GM18909 (cell line): Measurements from ENCODE around the gene DMBT1.
"Not testable (repeated sequence)": the region's sequence is repeated elsewhere in the genome, so short reads cannot be mapped to it uniquely, and the experiment has no call there.

ENCODE experiments used
- ATAC-seq: cut with Tn5 transposase; IDR thresholded peaks from one replicate; pipeline ENCODE4 v1.9.1; 2021; ENCODE audit warnings: mild to moderate bottlenecking; ENCODE audit not compliant: unreplicated experiment, poor library complexity

Gene DMBT1

DNA sequence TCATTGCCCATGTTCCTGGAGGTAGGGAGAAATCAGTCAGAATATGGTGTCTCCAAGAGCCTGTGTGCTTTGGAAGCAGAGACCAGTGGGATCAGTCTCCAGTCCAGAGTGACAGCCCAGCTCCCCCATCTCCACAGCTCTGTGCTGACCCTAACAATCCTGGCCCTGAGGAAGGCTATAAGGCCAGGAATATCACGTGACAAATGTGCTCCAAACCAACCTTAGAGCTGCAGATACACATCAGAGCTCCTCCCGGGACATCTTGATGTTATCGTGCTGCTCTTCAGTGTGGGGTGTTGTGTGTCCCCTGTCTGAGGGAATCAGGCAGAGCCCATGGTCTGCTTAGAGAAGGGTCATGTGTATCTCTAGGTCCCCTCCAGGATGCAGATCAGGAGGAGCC lies 15.2 kb downstream of the DMBT1 start:
- ATAC-seq, result no peak

DNA sequence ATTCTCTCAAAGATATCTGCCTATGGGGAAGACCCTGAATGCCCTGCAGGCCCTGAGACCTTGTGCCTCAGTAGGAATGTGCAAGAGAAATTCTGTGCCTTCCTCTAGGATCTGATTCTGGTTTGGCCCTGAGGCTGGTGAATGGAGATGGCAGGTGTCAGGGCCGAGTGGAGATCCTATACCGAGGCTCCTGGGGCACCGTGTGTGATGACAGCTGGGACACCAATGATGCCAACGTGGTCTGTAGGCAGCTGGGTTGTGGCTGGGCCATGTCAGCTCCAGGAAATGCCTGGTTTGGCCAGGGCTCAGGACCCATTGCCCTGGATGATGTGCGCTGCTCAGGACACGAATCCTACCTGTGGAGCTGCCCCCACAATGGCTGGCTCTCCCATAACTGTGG lies 15.7 kb downstream of the DMBT1 start:
- ATAC-seq, result no peak

DNA sequence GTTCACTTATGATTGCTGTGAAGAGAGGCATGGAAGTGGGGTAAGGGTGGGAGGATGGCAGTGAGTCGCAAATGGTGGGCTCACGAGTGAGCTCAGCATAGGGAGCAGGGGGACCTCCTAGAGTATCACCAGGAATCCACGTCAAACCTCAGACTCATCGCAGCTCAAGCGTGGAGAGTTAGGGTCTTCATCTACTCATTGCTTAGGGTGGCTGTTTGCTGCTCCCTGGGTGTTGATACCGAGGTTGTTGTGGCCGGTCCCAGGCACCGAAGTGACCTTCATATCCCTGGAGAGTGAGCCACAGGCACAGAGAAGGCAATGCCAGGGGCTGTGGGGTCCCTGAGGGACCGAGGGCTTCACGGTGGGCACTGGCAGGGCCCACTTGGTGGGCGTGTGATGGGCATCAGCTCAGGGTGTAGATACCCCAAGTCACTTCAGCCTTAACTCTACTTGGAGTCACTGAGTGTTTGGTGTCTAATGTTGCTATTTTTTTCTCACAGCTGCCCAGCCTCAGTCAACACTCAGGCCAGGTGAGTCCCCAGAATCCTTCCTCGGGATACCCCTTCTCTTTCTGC lies 16.8 kb downstream of the DMBT1 start:
- no peak for ATAC-seq

DNA sequence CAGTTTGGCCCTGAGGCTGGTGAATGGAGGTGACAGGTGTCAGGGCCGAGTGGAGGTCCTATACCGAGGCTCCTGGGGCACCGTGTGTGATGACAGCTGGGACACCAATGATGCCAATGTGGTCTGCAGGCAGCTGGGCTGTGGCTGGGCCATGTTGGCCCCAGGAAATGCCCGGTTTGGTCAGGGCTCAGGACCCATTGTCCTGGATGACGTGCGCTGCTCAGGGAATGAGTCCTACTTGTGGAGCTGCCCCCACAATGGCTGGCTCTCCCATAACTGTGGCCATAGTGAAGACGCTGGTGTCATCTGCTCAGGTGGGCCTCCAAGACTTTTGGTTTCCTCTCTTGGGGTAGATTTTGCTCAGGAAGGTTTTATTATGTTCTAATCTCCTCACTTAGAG lies 25.5 kb downstream of the DMBT1 start:
- not testable (repeated sequence) for ATAC-seq

DNA sequence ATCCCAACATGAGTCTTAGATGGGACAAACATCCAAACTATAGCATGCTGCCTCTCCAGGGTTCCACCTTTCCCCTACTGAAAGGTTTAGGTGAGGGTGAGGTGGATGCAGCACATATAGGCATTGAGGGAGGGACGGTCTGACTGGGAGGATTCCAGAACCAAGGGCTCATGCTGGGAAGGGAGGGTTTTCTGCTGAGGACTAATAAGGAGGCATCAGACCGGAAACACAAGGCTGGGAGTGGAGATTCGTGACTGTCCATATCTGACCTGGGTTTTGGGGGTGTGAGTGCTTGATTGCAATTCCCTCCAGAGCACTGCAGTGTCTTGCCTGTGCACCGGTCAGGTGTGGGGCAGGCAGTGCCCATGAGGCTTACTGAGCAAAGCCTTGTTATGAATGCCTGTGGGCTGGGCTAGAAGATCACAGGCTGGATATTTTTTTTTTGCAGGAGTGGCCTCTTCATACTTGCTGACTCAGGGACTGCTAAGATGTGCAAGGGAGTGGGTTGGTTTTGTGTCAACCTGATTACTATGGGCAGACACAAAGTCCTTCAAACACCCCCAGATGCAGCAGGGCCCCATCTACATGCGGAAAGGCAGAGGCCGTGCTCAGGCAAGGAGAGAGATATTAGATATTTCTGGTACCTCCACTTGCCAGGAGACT lies 26.7 kb downstream of the DMBT1 start:
- no peak for ATAC-seq

DNA sequence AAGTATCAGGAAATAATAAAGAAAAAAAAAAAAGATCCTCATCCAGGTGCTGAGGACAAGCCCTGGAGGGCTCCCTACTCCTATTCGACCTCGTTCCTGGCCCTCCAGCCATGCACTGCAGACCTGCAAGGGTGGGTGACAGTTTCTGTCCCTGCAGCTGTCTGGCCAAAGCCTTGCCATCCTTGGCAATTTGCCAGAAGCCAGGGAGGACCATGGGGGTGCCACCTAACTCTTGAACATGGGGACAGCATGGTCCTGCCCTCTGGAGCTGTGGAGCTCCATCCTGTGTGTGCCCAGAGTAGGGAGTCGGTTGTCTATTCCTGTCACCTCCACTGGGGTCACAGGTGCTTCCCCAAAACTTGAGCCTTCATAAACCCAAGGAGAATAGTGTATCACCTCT lies 27.8 kb downstream of the DMBT1 start:
- no peak for ATAC-seq

DNA sequence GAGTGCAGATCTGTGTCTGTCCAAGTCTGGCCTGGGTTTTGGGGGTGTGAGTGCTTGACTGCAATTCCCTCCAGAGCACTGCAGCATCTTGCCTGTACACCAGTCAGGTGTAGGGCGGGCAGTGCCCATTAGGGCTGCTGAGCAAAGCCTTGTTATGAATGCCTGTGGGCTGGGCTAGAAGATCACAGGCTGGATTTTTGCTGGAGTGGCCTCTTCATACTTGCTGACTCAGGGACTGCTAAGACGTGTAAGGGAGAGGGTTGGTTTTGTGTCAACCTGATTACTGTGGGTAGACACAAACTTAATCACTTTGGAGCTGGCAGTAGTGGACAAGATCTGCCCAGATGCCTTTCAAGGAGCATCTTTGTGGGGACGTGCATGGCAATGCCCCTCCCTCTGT lies 29.6 kb downstream of the DMBT1 start:
- ATAC-seq, result no peak

DNA sequence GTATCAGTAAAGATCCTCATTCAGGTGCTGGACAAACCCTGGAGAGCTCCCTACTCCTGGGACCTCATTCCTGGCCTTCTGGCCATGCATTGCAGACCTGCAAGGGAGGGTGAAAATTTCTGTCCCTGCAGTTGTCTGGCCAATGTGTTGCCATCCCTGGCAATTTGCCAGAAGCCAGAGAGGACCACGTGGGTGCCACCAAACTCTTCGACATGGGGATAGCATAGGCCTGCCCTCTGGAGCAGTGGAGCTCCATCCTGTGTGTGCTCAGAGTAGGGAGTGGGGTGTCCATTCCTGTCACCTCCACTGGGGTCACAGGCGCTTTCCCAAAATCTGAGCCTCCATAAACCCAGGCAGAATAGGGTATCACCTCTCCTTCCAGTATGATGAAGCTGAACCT lies 31.2 kb downstream of the DMBT1 start:
- ATAC-seq, result no peak

DNA sequence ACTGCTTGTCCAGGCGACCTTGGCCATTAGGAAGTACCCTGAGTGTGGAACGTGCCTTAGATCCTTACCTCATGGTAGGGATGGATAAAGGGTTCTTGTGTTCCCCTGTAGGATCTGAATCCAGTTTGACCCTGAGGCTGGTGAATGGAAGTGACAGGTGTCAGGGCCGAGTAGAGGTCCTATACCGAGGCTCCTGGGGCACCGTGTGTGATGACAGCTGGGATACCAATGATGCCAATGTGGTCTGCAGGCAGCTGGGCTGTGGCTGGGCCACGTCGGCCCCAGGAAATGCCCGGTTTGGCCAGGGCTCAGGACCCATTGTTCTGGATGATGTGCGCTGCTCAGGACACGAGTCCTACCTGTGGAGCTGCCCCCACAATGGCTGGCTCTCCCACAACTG lies 31.6 kb downstream of the DMBT1 start:
- no peak for ATAC-seq

DNA sequence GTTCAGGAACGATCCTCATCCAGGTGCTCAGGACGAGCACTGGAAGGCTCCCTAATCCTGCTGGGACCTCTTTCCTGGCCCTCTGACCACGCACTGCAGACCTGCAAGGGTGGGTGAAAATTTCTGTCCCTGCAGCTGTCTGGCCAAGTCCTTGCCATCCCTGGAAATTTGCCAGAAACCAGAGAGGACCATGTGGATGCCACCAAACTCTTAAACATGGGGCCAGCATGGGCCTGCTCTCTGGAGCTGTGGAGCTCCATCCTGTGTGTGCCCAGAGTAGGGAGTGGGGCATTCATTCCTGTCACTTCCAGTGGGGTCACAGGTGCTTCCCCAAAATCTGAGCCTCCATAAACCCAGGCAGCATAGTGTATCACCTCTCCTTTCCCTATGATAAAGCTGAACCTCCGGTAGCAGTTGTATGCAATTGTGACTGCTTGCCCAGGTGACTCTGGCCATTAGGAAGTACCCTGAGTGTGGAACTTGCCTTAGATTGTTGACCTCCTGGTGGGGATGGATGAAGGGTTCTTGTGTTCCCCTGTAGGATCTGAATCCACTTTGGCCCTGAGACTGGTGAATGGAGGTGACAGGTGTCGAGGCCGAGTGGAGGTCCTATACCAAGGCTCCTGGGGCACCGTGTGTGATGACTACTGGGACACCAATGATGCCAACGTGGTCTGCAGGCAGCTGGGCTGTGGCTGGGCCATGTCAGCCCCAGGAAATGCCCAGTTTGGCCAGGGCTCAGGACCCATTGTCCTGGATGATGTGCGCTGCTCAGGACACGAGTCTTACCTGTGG lies 57.1 kb downstream of the DMBT1 start:
- ATAC-seq, result no peak

DNA sequence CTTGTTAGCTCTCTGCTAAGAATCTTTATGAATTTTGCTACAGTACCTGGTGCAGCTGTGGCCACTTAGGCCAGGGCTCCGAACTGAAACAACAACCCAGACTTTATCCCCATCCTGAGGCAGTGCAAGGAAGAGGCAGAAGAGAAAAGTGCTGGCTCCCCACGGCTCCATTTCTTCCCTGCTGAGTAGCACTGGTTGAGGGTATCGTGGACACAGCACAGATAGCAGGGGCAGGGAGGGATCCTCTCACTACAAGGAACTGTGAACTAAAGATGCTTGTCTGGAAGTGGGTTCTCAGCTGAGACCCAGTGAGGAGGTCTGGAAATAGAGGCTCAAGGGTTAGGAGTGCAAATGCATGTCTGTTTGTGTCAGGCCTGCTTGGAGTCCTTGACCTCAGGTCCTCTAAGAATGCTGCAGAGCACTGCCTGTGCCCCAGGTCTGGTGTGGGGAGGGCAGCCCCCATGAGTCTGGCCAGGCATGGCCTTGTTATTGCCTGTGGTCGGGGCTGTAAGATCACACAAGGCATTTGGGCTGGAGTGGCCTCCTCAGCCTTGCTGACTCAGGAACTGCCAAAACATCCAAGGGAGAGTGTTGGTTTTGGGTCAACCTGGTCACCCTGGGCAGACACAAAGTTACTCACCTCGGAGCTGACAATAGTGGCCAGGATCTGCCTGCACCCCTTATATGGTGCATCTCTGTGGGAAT lies 58.1 kb downstream of the DMBT1 start:
- no peak for ATAC-seq

DNA sequence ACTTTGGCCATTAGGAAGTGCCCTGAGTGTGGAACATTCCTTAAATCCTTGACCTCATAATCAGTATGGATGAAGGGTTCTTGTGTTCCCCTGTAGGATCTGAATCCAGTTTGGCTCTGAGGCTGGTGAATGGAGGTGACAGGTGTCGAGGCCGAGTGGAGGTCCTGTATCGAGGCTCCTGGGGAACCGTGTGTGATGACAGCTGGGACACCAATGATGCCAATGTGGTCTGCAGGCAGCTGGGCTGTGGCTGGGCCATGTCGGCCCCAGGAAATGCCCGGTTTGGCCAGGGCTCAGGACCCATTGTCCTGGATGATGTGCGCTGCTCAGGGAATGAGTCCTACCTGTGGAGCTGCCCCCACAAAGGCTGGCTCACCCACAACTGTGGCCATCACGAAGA lies 60.4 kb downstream of the DMBT1 start:
- ATAC-seq, result not testable (repeated sequence)

DNA sequence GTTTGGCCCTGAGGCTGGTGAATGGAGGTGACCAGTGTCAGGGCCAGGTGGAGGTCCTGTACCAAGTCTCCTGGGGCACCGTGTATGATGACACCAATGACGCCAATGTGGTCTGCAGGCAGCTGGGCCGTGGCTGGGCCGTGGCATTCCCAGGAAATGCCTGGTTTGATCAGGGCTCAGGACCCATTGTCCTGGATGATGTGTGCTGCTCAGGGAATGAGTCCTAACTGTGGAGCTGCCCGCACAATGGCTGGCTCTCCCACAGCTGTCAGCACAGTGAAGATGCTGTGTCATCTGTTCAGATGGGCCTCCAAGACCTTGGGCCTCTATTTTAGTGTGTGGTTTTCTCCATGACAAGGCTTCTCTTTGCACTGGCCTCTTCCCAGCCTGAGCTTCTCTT lies 64.0 kb downstream of the DMBT1 start:
- no peak for ATAC-seq

DNA sequence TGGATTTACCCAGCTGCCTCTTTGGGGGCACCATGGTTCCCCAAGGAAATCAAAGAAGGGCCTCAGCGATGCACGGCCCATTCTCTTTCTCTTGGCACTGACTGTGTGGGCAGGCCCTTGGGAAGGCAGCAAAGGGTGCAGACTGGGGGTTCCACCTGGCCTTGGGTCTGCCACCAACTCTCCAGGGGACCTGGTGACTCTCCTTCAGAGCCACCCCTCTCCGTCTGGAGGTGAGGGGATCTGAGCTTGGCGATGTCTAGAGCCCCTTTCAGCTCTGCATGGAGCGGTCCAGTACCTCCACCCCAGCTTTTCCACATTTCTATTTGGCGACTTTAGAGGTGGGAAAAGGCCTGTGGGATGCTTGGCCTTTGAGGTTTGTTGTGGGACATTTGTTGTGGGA lies 70.0 kb downstream of the DMBT1 start:
- no peak for ATAC-seq

DNA sequence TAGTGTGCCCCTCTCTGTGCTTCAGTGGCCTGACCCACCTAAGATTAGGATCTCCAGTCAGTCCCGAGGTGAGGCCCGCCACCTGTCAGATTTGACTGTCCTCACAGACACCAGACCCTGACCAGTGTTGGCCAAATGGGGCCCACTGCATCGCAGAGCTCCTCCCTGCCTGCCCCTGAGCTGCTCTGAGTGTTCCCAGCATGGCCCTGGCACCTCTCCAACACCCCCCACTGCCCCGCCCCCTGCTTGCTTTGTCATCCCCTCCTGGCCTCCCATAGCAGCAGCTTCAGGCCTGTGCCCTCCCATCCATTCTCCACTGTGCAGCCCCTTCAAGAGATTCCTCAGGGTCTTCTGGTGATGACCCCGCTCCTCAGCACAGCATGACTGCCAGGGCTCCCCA lies 71.5 kb downstream of the DMBT1 start:
- ATAC-seq, result no peak

DNA sequence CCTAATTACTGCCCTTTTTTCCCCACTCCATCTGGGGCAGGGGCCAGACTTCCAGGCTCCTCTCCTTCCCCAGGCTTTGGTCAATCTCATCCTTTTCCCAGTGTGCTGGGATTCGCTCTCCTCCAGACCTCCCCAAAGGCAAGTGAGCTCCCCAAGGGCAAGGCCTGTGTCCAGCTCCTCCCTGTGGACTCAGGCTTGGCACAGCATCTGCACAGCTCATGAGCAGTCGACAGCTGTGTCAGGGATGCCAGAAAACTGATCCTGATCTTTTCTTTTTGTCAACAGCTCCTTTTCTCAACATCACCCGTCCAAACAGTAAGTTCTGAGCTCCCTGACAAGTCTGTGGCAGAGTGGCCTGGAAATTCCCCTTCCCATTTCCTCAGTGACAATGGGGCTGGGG lies 72.0 kb downstream of the DMBT1 start:
- ATAC-seq, result no peak

DNA sequence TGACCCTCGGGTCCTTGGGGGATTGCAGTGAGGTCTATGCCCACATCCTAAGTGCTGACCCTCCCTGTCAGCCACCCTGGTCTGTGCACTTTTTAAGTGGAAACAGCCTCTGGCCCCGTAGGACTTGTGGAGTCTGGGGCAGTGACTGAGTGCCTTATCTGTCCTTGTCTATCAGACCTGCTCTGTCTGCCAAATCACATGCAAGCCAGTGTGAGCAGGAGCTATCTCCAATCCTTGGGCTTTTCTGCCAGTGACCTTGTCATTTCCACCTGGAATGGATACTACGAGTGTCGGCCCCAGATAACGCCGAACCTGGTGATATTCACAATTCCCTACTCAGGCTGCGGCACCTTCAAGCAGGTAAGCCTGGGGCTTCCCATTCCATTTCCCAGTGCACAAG lies 76.4 kb downstream of the DMBT1 start:
- ATAC-seq, result no peak

DNA sequence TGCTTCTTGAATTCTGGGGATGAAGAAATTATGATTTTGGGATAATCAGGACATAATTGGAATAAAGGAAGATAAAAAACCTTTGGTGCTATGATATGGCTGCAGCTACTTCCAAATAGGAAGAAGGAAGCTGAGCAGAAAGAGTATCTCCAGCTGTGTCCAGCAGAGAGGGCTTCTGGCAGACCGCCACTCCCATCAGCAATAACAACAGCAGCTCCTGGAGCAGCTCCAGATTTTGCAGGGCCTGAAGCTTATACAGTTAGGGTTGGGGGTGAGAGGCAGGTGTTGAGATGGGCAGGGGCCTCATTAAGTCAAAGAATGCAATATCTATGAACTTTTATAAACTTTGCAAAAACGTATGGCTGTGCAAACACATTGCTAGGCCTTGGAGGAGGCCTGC lies 76.8 kb downstream of the DMBT1 start:
- no peak for ATAC-seq

DNA sequence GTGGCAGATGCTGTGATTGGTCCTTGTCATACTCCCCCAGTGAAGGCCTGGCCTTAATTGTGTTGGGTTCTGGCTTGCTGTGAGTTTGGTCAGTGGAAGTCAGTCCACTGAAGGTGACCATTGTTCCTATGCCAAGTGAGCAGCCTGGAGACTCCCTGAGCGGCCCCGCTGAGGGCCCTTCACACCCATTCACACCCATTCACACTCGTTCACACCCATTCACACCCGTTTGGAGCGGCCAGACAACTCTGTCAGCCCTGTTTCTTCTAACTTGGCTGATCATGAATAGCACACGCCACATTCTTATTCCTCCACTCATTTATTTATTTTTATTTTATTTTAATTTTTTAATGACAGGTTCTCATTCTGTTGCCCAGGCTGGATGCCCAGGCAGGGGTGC lies 77.6 kb downstream of the DMBT1 start:
- ATAC-seq, result no peak

DNA sequence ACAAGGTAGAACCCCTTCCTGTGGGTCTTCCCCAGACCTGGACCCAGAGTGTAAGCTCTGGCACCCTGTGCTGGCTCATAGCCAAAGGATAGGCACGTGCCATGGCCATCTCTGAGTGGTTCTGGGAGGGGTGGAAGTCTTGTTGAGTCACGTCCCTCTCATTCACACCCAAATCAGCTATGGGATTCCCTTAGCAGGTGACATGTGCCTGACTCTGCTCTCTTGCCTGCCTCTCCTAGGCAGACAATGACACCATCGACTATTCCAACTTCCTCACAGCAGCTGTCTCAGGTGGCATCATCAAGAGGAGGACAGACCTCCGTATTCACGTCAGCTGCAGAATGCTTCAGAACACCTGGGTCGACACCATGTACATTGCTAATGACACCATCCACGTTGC lies 79.2 kb downstream of the DMBT1 start:
- no peak for ATAC-seq

DNA sequence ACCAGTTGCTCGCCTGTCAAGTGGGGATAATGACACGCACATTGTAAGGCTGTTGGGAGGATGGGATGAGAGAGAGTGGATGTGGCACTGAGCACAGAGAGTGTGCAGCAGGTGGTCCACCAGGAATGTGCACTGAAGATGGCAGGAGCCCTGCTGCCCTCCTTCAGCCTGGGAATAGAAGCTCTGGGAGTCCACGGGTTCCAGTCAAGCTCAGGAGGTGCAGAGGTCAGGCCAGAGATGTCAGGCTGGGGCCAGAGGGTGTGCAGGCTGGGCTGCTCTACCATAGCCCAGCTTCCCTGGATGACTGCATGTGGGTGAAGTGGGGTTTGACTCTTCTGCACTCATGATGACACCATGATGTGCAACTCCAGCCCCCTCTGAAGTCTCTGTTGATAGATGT lies 80.4 kb downstream of the DMBT1 start:
- ATAC-seq, result no peak
